Measurements from ENCODE around the gene URB2. TPM values are rescaled to one million over a fixed set of nuclear protein-coding genes. Genes with fewer than 3 reads are reported as not detected.

URB2 gene
- total and polyA plus RNA-seq, 2 donors (not counting 3 experiments of a cell fraction or from before 2014, with no cell fraction given) = 4.7 to 12.4 TPM

DNA sequence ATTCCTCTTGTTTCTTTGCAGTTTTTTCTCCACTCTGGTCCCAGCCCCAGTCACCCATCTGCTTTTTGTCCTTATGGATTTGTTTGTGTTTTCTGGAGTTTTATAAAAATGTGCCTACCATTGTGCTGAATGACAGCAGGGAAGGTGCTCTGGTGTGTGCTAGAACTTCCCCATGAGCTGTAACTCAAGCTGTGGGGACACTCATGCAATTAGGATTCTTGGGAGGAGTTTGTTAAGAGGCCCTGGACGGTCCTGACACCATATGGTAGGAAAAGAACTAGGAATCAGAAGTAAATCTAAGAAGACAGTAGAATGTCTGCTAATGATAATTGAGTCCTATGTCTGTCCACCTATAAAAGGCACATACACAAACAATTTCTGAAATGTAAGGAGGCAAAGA, 27.4 kb downstream of the URB2 start:
- Histone ChIP-seq H3K27ac (ENCODE audit: insufficient read depth, low read depth, low read length) (no peak overlapping the region), H3K9ac (replicated peaks; ENCODE audit: extremely low read depth, insufficient read depth, low read length) (no peak overlapping the region), H3K4me2 (ENCODE audit: insufficient read depth, low read length) (no peak overlapping the region), H3K27me3 (ENCODE audit: control insufficient read depth in 2 of 2, insufficient read depth in 2 of 2, low read length in 2 of 2) (no peaks in the 10 kb centered on the region), H3K9me1 (replicated peaks; ENCODE audit: control insufficient read depth, extremely low read depth, insufficient read depth, low read length) (no peaks in the 10 kb centered on the region), H4K20me1 (replicated peaks; ENCODE audit: control insufficient read depth, extremely low read depth, insufficient read depth, low read length) (no peaks in the 10 kb centered on the region), H3K9me3 (replicated peaks; ENCODE audit: control insufficient read depth, insufficient read depth, low read length) (no peaks in the 10 kb centered on the region), H3K4me3 (replicated peaks in 1 of 3; ENCODE audit: insufficient read depth in 1 of 3, low read depth in 1 of 3, low read length in 3 of 3) (no peak overlapping the region), H3K79me2 (ENCODE audit: control insufficient read depth, insufficient read depth, low read length) (no peaks in the 10 kb centered on the region), H3K4me1 (ENCODE audit: control insufficient read depth, extremely low read depth, insufficient read depth, low read length) (no peaks in the 10 kb centered on the region), H2AFZ (ENCODE audit: low read depth, low read length) (no peak overlapping the region), H3K36me3 (ENCODE audit: control insufficient read depth in 2 of 2, extremely low read depth in 1 of 2, insufficient read depth in 2 of 2, low read length in 2 of 2) (peaks cover 12% of the 10 kb centered on the region in 2 experiments)
- no TSS peak for BruUV-seq (replicated peaks)
- ChIA-PET POLR2A (no interaction called here), CTCF (no interaction called here)
- FAIRE-seq (no peak), DNase-seq (ENCODE audit: low read depth, low spot score) (no peak)
- TF ChIP-seq EZH2 (IDR thresholded peaks at IDR 0.05; ENCODE audit: borderline replicate concordance, low read depth, low read length, severe bottlenecking) = no peak
- no peak for TF ChIP-seq FOS (IDR thresholded peaks at IDR 0.05; ENCODE audit: borderline replicate concordance, insufficient read depth, low read length)
- TF ChIP-seq MYC (IDR thresholded peaks at IDR 0.05; ENCODE audit: low read depth, low read length) = no peak
- no peak for TF ChIP-seq GATA2 (IDR thresholded peaks at IDR 0.05; ENCODE audit: insufficient read depth, insufficient read length, low read depth, low read length)
- TF ChIP-seq POLR2AphosphoS5 (IDR thresholded peaks at IDR 0.05; ENCODE audit: insufficient read depth, low read depth, low read length) = no peak
- no peak for TF ChIP-seq POLR2A (IDR thresholded peaks at IDR 0.05; ENCODE audit: low read depth, low read length)
- TF ChIP-seq, protein P1, sequence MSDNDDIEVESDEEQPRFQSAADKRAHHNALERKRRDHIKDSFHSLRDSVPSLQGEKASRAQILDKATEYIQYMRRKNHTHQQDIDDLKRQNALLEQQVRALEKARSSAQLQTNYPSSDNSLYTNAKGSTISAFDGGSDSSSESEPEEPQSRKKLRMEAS (IDR thresholded peaks at IDR 0.05; ENCODE audit: insufficient read depth, insufficient read length) = no peak
- TF ChIP-seq, protein P2, sequence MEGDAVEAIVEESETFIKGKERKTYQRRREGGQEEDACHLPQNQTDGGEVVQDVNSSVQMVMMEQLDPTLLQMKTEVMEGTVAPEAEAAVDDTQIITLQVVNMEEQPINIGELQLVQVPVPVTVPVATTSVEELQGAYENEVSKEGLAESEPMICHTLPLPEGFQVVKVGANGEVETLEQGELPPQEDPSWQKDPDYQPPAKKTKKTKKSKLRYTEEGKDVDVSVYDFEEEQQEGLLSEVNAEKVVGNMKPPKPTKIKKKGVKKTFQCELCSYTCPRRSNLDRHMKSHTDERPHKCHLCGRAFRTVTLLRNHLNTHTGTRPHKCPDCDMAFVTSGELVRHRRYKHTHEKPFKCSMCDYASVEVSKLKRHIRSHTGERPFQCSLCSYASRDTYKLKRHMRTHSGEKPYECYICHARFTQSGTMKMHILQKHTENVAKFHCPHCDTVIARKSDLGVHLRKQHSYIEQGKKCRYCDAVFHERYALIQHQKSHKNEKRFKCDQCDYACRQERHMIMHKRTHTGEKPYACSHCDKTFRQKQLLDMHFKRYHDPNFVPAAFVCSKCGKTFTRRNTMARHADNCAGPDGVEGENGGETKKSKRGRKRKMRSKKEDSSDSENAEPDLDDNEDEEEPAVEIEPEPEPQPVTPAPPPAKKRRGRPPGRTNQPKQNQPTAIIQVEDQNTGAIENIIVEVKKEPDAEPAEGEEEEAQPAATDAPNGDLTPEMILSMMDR (IDR thresholded peaks at IDR 0.05; ENCODE audit: extremely low read depth in 1 of 2, insufficient read depth in 1 of 2, low read depth in 1 of 2, low read length in 2 of 2) = no peak
- TF ChIP-seq JUN (IDR thresholded peaks at IDR 0.05; ENCODE audit: borderline replicate concordance, insufficient read depth, insufficient read length, low read depth) = no peak
- dilution Hi-C loops (cut with MboI; ENCODE audit: extremely low pct_ligation_motif_present, low sequenced_read_pairs) = no loop called here
- intact Hi-C loops (cut with micrococcal nuclease) = no loop called here

Data from endothelial cell of umbilical vein (primary cell).